GM10266 (cell line): Measurements from ENCODE around the gene ELMO1.

ENCODE experiments used
- DNase-seq: peaks from one replicate; pipeline ENCODE4 v3.0.0; 2012; ENCODE audit errors: extremely low spot score
- TF ChIP-seq, protein P1 (sequence below): IDR thresholded peaks from 2 replicates; pipeline ENCODE4 v1.5.1; 2012; ENCODE audit warnings: mild to moderate bottlenecking, low read depth; ENCODE audit not compliant: control insufficient read depth, insufficient read depth; ENCODE audit errors: missing control alignments

The ELMO1 gene

GRCh38 chr7:36985866-36986400, 462.7 kb downstream of the ELMO1 start:
- no peak for DNase-seq
- TF ChIP-seq, protein P1, sequence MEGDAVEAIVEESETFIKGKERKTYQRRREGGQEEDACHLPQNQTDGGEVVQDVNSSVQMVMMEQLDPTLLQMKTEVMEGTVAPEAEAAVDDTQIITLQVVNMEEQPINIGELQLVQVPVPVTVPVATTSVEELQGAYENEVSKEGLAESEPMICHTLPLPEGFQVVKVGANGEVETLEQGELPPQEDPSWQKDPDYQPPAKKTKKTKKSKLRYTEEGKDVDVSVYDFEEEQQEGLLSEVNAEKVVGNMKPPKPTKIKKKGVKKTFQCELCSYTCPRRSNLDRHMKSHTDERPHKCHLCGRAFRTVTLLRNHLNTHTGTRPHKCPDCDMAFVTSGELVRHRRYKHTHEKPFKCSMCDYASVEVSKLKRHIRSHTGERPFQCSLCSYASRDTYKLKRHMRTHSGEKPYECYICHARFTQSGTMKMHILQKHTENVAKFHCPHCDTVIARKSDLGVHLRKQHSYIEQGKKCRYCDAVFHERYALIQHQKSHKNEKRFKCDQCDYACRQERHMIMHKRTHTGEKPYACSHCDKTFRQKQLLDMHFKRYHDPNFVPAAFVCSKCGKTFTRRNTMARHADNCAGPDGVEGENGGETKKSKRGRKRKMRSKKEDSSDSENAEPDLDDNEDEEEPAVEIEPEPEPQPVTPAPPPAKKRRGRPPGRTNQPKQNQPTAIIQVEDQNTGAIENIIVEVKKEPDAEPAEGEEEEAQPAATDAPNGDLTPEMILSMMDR = no peak

- no peak for DNase-seq
- TF ChIP-seq, protein P1 = no peak
Measured at GRCh38 chr7:36985316-36985715, 463.3 kb downstream of the ELMO1 start.

GRCh38 chr7:36984710-36985312, 463.9 kb downstream of the ELMO1 start:
- DNase-seq = no peak
- TF ChIP-seq, protein P1 = no peak

DNA sequence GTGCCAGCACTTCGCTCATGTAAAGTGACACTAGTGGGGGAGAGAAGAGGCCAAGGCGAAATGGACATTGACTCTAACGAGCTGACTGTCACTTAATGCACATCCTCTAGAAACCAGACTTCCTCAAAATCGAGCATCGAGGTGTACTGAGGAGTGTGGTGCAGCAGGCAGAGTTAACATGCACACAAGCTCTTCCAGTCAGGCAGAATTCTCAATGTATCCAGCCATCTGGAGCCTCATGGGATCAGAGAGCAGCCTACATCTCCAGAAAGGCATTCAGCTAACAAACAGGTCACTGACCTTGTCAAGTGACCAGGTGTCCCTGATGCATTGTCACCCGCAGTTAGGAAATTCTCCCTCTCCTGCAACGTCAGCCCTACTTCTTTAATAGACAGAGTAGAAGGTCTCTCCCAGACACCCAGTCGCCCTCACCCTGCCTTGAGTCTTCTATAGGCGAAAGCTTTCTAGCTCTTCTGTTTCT, 464.6 kb downstream of the ELMO1 start:
- DNase-seq = no peak
- TF ChIP-seq, protein P1 = no peak

- no peak for DNase-seq
- TF ChIP-seq, protein P1 = no peak
Measured at GRCh38 chr7:36982766-36983165, 465.9 kb downstream of the ELMO1 start.

- no peak for DNase-seq
- TF ChIP-seq, protein P1 = no peak
Measured at GRCh38 chr7:36979810-36980248, 468.8 kb downstream of the ELMO1 start.

- DNase-seq = no peak
- TF ChIP-seq, protein P1 = no peak
Measured at GRCh38 chr7:36978461-36978860, 470.2 kb downstream of the ELMO1 start.
